Ovary (tissue), 9 donors: ENCODE measurements around the gene C1orf226. TPM values are rescaled to one million over a fixed set of nuclear protein-coding genes. Genes with fewer than 3 reads are reported as not detected.
"Not testable (repeated sequence)": the region's sequence is repeated elsewhere in the genome, so short reads cannot be mapped to it uniquely, and the experiment has no call there.

Source experiments
- DNase-seq, 5 donors: peaks; one replicate each; pipeline ENCODE4 v3.0.0-alpha.2; 2019 to 2020
- H3K27ac ChIP-seq, 2 donors: fragments of 200-600 bp; one replicate each; pipeline versions ENCODE4 v1.5.1 to v1.8.0; 2019 to 2022
- H3K27me3 ChIP-seq: fragments of 200-600 bp; one replicate; pipeline ENCODE4 v1.8.0; 2022
- H3K36me3 ChIP-seq: fragments of 200-600 bp; sonication (generic); one replicate; pipeline ENCODE4 v1.5.1; 2019
- H3K4me1 ChIP-seq: one replicate; pipeline ENCODE4 v1.8.1; 2013; ENCODE audit warnings: mild to moderate bottlenecking, moderate library complexity; ENCODE audit not compliant: insufficient read depth
- H3K4me3 ChIP-seq: fragments of 200-600 bp; sonication (generic); one replicate; pipeline ENCODE4 v1.5.1; 2017
- H3K9me3 ChIP-seq, 2 donors: fragments of 200-600 bp in 1 of 2; sonication (generic) in 1 of 2; one replicate each; pipeline versions ENCODE4 v1.5.1 to v1.8.1; 2013 to 2019; ENCODE audit warnings: mild to moderate bottlenecking in 1 of 2, moderate library complexity in 1 of 2
- EP300 ChIP-seq: sonication (generic); formaldehyde crosslinking; IDR thresholded peaks from one replicate; pipeline ENCODE4 v1.6.1; 2017; ENCODE audit warnings: antibody characterized with exemption
- POLR2A ChIP-seq: fragments of 450-650 bp; IDR thresholded peaks from one replicate; pipeline ENCODE4 v1.6.1; 2017; ENCODE audit warnings: antibody characterized with exemption, mild to moderate bottlenecking, moderate library complexity
- WGBS, 3 donors: extraction: QIAGEN DNeasy Blood & Tissue Kit in 1 of 3; methylation state at CpG; one replicate each; pipeline versions ENCODE4 v1.1.5 to v1.1.7; 2013 to 2017; 5-methylcytosine and 5-hydroxymethylcytosine counted together
- intact Hi-C, 4 donors: fragments of 100-400 bp; cut with DNase I; formaldehyde crosslinking; loops; one replicate each; pipeline versions ENCODE4 v1.11.0 to v1.15.1; 2022 to 2023
- polyA plus RNA-seq, 2 donors: library from polyadenylated mRNA; stranded (reverse); fragments of 200-250 nt in 1 of 2; fragments of 350-450 nt in 1 of 2; fragmentation: Illumina TruSeq in 1 of 2; extraction: RNeasy Lipid Tissue Mini Kit (QIAGEN cat#74804) in 1 of 2; gene quantifications; one replicate each; pipeline ENCODE4 v1.2.3, GENCODE V29; 2013 to 2014
- total RNA-seq, 7 donors: library from RNA; depleted of rRNA in 2 of 7; stranded (reverse); fragments of >200 nt in 2 of 7; fragmentation: NEBNext Ultra II Directional in 3 of 7; extraction: Animal tissue kit (Norgen Biotek cat#: 25700) in 3 of 7; gene quantifications; one replicate each; pipeline versions ENCODE4 v1.1.0 to v1.2.4, GENCODE V29; 2016 to 2023
- TF ChIP-seq, protein P1 (sequence below), 3 donors: fragments of 450-650 bp in 2 of 3; fragments of 200-600 bp in 1 of 3; IDR thresholded peaks; one replicate each; pipeline versions ENCODE4 v1.5.1 to v1.8.0; 2016 to 2022; ENCODE audit warnings: antibody characterized with exemption in 3 of 3, mild to moderate bottlenecking in 1 of 3
- donor health status: DM: no; HTN: no; CAD: no; lungs with moderate emphysema.
- donor health status: DM: no; HTN: no; CAD: no.
- donor health status: Bipolar disorder and iron deficiency.
- donor health status: DM: yes; HTN: yes; CAD: no.
- donor health status: DM: no; HTN: no; CAD: no.
- donor health status: DM: yes; HTN: yes; CAD: no.

Gene C1orf226
- total and polyA plus RNA-seq, 9 donors = 0.36 to 8.4 (median 1.5) TPM

- WGBS, 3 donors = 77 to 84% (median 83%) methylated on average over 2 of the region's 2 CpGs
- no peak for DNase-seq
- H3K4me1 ChIP-seq = no peaks in the 10 kb centered on the region
- TF ChIP-seq POLR2A = no peak
- no peaks in the 10 kb centered on the region for H3K9me3 ChIP-seq
- no peak overlapping the region for H3K4me3 ChIP-seq
- no peaks in the 10 kb centered on the region for H3K27me3 ChIP-seq
- intact Hi-C loops = no loop called here
- H3K27ac ChIP-seq = no peak overlapping the region
- no peaks in the 10 kb centered on the region for H3K36me3 ChIP-seq
Observed at GRCh38 chr1:162416909-162417308, 35.4 kb downstream of the C1orf226 start.

- Histone ChIP-seq H3K27me3 (no peaks in the 10 kb centered on the region), H3K36me3 (no peaks in the 10 kb centered on the region), H3K4me1 (no peaks in the 10 kb centered on the region), H3K27ac (no peak overlapping the region), H3K9me3 (no peaks in the 10 kb centered on the region), H3K4me3 (no peak overlapping the region)
- no peak for DNase-seq
- WGBS, 3 donors = 77 to 85% (median 79%) methylated on average over 7 of the region's 7 CpGs
- intact Hi-C loops = no loop called here
- TF ChIP-seq EP300 (no peak), POLR2A (no peak)
- TF ChIP-seq, protein P1, sequence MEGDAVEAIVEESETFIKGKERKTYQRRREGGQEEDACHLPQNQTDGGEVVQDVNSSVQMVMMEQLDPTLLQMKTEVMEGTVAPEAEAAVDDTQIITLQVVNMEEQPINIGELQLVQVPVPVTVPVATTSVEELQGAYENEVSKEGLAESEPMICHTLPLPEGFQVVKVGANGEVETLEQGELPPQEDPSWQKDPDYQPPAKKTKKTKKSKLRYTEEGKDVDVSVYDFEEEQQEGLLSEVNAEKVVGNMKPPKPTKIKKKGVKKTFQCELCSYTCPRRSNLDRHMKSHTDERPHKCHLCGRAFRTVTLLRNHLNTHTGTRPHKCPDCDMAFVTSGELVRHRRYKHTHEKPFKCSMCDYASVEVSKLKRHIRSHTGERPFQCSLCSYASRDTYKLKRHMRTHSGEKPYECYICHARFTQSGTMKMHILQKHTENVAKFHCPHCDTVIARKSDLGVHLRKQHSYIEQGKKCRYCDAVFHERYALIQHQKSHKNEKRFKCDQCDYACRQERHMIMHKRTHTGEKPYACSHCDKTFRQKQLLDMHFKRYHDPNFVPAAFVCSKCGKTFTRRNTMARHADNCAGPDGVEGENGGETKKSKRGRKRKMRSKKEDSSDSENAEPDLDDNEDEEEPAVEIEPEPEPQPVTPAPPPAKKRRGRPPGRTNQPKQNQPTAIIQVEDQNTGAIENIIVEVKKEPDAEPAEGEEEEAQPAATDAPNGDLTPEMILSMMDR (IDR thresholded peaks at IDR 0.05) = no peak
Observed at GRCh38 chr1:162417650-162418049, 36.1 kb downstream of the C1orf226 start.

DNA sequence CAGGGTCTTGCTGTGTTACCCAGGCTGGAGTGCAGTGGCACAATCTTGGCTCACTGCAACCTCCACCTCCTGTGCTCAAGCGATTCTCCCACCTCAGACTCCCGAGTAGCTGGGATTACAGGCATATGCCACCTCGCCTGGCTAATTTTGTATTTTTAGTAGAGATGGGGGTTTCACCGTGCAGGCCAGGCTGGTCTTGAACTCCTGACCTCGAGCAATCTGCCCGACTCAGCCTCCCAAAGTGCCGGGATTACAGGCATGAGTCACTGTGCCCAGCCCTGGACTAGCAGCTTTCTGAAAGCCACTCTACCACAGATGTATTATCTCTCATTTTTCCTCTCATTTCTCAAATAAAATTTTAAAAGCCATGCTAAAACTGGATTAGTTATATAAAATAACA lies 37.1 kb downstream of the C1orf226 start:
- H3K9me3 ChIP-seq, intact Hi-C loops, DNase-seq, H3K36me3 ChIP-seq, H3K4me3 ChIP-seq, H3K27ac ChIP-seq, H3K27me3 ChIP-seq, H3K4me1 ChIP-seq: not testable (repeated sequence)
- 61 to 79% (median 62%) methylated on average over 7 of the region's 7 CpGs for WGBS, 3 donors

- H3K4me3 ChIP-seq, H3K9me3 ChIP-seq, H3K27me3 ChIP-seq, H3K36me3 ChIP-seq, intact Hi-C loops, H3K4me1 ChIP-seq, H3K27ac ChIP-seq, DNase-seq: not testable (repeated sequence)
- WGBS, 3 donors = 58 to 65% (median 63%) methylated on average over 9 of the region's 9 CpGs
Observed at GRCh38 chr1:162419450-162419931, 38.0 kb downstream of the C1orf226 start.

- TF ChIP-seq, protein P1 (IDR thresholded peaks at IDR 0.05) = no peak
- TF ChIP-seq EP300 (no peak), POLR2A (no peak)
- H3K27ac ChIP-seq = no peak overlapping the region
- intact Hi-C loops = no loop called here
- DNase-seq = no peak
- H3K4me1 ChIP-seq = no peaks in the 10 kb centered on the region
- 81 to 87% (median 86%) methylated on average over 3 of the region's 3 CpGs for WGBS, 3 donors
- no peak overlapping the region for H3K4me3 ChIP-seq
- H3K9me3 ChIP-seq = no peaks in the 10 kb centered on the region
- H3K36me3 ChIP-seq = no peaks in the 10 kb centered on the region
- no peaks in the 10 kb centered on the region for H3K27me3 ChIP-seq
Observed at GRCh38 chr1:162420120-162420519, 38.6 kb downstream of the C1orf226 start.

DNA sequence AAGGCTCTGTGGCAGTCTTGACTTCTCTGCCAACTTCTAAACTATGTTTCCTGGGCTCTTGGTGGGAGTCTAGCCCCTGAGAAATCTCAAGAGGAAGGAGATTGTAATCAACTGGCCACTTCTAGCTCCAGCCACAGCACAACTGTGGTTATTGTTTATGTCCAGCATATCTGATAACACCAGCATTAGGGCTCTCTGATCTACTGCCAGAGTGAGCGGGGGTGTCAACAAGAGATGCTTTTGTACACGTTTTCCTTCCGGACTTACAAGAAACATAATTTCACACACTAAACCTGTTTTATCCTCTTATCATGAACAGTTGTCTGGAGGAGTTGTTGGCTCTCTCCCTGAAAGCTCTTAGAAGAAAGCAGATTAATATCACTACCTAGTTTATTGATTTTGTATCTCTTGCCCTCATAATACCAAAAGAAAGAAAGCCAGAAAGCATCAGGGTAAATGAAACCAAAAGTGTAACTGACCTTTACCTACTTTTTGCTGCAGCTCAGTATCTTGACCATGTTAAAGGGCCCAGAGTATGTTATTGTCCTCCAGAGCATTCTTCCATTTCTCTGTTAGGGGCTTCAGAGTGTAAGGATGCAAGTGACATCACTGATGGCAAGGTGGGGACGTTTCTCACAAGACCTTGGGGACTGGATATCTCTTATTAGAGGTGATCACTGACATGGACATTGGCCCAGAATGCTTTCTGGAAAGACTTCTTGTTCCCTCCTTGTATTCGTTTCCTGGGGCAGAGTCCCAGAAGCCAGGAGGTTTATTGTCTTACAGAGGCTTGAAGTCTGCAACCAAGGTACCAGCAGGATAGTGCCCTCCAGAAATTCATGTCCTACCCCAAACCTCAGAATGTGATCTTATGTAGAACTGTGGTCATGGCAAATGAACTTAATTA lies 40.0 kb downstream of the C1orf226 start:
- Histone ChIP-seq H3K9me3 (no peaks in the 10 kb centered on the region), H3K27me3 (no peaks in the 10 kb centered on the region), H3K27ac (no peak overlapping the region), H3K4me3 (no peak overlapping the region), H3K36me3 (no peaks in the 10 kb centered on the region), H3K4me1 (no peaks in the 10 kb centered on the region)
- no peak for DNase-seq
- intact Hi-C loops = no loop called here
- WGBS, 3 donors = 18 to 21% (median 21%) methylated on average over 5 of the region's 5 CpGs
- TF ChIP-seq, protein P1 (IDR thresholded peaks at IDR 0.05) = no peak
- TF ChIP-seq POLR2A (no peak), EP300 (no peak)
